Activated naive CD4-positive, alpha-beta T cell treated with anti-CD3 and anti-CD28 coated beads, Interleukin-2, amount 50 U/mL, for 24 hours (primary cell): ENCODE data around the gene CCDC7.
"Not testable (repeated sequence)": the region's sequence is repeated elsewhere in the genome, so short reads cannot be mapped to it uniquely, and the experiment has no call there.

Experiments
- H3K27ac Mint-ChIP-seq: one replicate; pipeline ENCODE4 v1.8.0; 2021; ENCODE audit warnings: mild to moderate bottlenecking, mixed read lengths
- H3K27me3 Mint-ChIP-seq: one replicate; pipeline ENCODE4 v1.8.0; 2021; ENCODE audit warnings: mixed read lengths
- H3K36me3 Mint-ChIP-seq: one replicate; pipeline ENCODE4 v1.8.0; 2021; ENCODE audit warnings: mixed read lengths
- H3K4me1 Mint-ChIP-seq: one replicate; pipeline ENCODE4 v1.8.0; 2021; ENCODE audit warnings: mixed read lengths
- H3K4me3 Mint-ChIP-seq: one replicate; pipeline ENCODE4 v1.8.0; 2021; ENCODE audit warnings: mild to moderate bottlenecking, mixed read lengths
- H3K9me3 Mint-ChIP-seq: one replicate; pipeline ENCODE4 v1.8.0; 2021; ENCODE audit warnings: mixed read lengths

CCDC7 gene

DNA sequence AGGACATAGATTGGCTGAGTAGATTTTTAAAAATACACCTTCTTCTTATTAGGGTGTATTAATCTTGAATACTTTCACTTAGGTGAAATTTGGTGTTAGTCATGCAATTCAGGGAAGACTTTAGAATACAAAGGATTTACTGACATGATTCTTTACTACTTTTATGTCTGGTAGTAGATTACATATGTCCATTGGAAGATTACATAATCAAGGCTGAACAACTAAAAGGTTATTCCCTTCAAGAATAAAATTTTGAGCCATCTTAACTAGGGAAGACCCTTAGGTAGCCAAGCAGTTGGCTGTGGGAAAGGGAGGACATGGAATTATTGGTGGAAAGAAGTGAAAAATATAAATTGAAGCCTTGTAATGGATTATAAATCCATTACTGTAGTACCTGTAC, 347.1 kb downstream of the CCDC7 start:
- H3K4me3 Mint-ChIP-seq = no peak overlapping the region
- H3K9me3 Mint-ChIP-seq = no peaks in the 10 kb centered on the region
- no peaks in the 10 kb centered on the region for H3K27me3 Mint-ChIP-seq
- no peak overlapping the region for H3K27ac Mint-ChIP-seq
- peaks cover 4% of the 10 kb centered on the region for H3K36me3 Mint-ChIP-seq
- no peaks in the 10 kb centered on the region for H3K4me1 Mint-ChIP-seq

DNA sequence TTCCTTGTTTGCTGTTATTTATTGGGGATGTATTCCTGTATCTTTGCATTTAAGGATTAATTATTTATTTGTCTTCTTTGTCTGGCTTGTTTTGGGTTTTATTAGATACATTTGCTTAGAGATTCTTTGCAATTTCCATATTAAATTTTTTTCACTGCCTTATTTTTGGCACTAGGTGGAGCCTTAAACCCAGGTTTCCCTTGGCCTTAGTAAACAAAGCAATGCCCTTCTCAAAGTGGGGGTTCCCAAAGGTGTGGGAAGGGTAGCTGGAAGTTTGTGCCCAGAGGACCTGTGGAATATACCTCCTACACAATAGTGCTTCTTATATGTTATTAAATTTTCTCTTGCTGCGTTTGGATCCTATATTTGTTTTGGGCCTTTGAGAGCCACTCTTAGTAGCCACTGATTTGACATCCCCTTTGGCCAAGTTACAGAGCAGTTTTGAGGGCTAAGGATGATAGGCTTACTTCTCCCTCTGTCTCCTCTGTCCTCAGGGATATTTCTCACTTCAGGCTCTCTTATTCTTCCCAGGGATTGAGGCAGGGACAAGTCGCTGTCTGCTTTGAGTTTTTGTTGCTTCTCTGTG, 349.8 kb downstream of the CCDC7 start:
- H3K27ac Mint-ChIP-seq = no peak overlapping the region
- H3K9me3 Mint-ChIP-seq = no peaks in the 10 kb centered on the region
- H3K27me3 Mint-ChIP-seq = no peaks in the 10 kb centered on the region
- no peaks in the 10 kb centered on the region for H3K4me1 Mint-ChIP-seq
- H3K36me3 Mint-ChIP-seq = no peaks in the 10 kb centered on the region
- H3K4me3 Mint-ChIP-seq = no peak overlapping the region

DNA sequence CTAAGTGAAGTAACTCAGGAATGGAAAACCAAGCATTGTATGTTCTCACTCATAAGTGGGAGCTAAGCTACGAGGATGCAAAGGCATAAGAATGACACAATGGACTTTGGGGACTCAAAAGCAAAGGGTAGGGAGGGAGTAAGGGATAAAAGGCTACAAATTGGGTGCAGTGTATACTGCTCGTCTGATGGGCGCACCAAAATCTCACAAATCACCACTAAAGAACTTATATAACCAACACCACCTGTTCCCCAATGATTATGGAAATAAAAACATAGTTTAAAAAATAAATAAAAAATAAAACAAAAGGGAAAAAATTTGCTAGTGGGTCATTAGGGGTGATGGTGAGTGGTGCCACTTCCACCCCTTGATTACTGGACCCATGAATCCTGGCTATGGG, 351.5 kb downstream of the CCDC7 start:
- not testable (repeated sequence) for H3K9me3 Mint-ChIP-seq, H3K4me1 Mint-ChIP-seq, H3K27ac Mint-ChIP-seq, H3K4me3 Mint-ChIP-seq, H3K36me3 Mint-ChIP-seq, H3K27me3 Mint-ChIP-seq

- Mint-ChIP-seq H3K4me3 (no peak overlapping the region), H3K27me3 (no peaks in the 10 kb centered on the region), H3K4me1 (no peaks in the 10 kb centered on the region), H3K36me3 (peaks cover under 1% of the 10 kb centered on the region), H3K27ac (no peak overlapping the region), H3K9me3 (peaks cover 7% of the 10 kb centered on the region)
Measured at GRCh38 chr10:32846974-32847373, 401.0 kb downstream of the CCDC7 start.

GRCh38 chr10:32851301-32851700, 405.4 kb downstream of the CCDC7 start:
- Mint-ChIP-seq H3K27ac (no peak overlapping the region), H3K36me3 (peaks cover 3% of the 10 kb centered on the region), H3K4me1 (no peaks in the 10 kb centered on the region), H3K4me3 (no peak overlapping the region), H3K9me3 (no peaks in the 10 kb centered on the region), H3K27me3 (no peaks in the 10 kb centered on the region)

- H3K4me3 Mint-ChIP-seq = no peak overlapping the region
- no peak overlapping the region for H3K27ac Mint-ChIP-seq
- H3K9me3 Mint-ChIP-seq = peaks cover 10% of the 10 kb centered on the region
- H3K36me3 Mint-ChIP-seq = peaks cover 5% of the 10 kb centered on the region
- H3K4me1 Mint-ChIP-seq = no peaks in the 10 kb centered on the region
- H3K27me3 Mint-ChIP-seq = no peaks in the 10 kb centered on the region
Measured at GRCh38 chr10:32854435-32854834, 408.5 kb downstream of the CCDC7 start.

DNA sequence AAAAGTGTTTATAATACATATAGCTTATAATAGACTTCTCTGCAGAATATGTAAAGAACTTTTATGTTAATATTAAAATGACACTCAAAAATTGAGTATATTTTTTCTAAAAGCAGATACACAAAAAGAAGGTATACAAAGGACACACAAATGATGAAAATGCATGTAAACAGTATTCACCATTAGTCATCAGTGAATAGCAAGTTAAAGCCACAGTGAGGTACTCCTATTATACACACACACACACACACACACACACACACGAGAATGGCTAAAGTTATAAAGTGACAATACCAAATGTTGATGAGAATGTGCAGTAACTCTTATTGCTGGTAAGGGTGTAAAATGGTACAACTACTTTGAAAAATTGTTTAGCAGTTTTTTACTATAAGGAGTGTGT, 419.2 kb downstream of the CCDC7 start:
- no peaks in the 10 kb centered on the region for H3K9me3 Mint-ChIP-seq
- no peak overlapping the region for H3K4me3 Mint-ChIP-seq
- H3K27me3 Mint-ChIP-seq = no peaks in the 10 kb centered on the region
- no peaks in the 10 kb centered on the region for H3K4me1 Mint-ChIP-seq
- no peaks in the 10 kb centered on the region for H3K36me3 Mint-ChIP-seq
- H3K27ac Mint-ChIP-seq = no peak overlapping the region

GRCh38 chr10:32877915-32878314, 432.0 kb downstream of the CCDC7 start:
- Mint-ChIP-seq H3K27me3 (no peaks in the 10 kb centered on the region), H3K36me3 (peaks cover 7% of the 10 kb centered on the region), H3K4me3 (no peak overlapping the region), H3K4me1 (no peaks in the 10 kb centered on the region), H3K27ac (no peak overlapping the region), H3K9me3 (peaks cover 4% of the 10 kb centered on the region)

- Mint-ChIP-seq H3K36me3 (peaks cover 7% of the 10 kb centered on the region), H3K4me3 (no peak overlapping the region), H3K4me1 (no peaks in the 10 kb centered on the region), H3K9me3 (peaks cover 4% of the 10 kb centered on the region), H3K27me3 (no peaks in the 10 kb centered on the region), H3K27ac (no peak overlapping the region)
Measured at GRCh38 chr10:32878646-32879045, 432.7 kb downstream of the CCDC7 start.

- Mint-ChIP-seq H3K4me3 (no peak overlapping the region), H3K27ac (no peak overlapping the region), H3K9me3 (no peaks in the 10 kb centered on the region), H3K36me3 (peaks cover 1% of the 10 kb centered on the region), H3K4me1 (no peaks in the 10 kb centered on the region), H3K27me3 (no peaks in the 10 kb centered on the region)
Measured at GRCh38 chr10:32882076-32882475, 436.1 kb downstream of the CCDC7 start.

- Mint-ChIP-seq H3K27me3 (no peaks in the 10 kb centered on the region), H3K9me3 (no peaks in the 10 kb centered on the region), H3K36me3 (no peaks in the 10 kb centered on the region), H3K4me3 (no peak overlapping the region), H3K4me1 (peaks cover 7% of the 10 kb centered on the region), H3K27ac (no peak overlapping the region)
Measured at GRCh38 chr10:32887481-32887880, 441.5 kb downstream of the CCDC7 start.

DNA sequence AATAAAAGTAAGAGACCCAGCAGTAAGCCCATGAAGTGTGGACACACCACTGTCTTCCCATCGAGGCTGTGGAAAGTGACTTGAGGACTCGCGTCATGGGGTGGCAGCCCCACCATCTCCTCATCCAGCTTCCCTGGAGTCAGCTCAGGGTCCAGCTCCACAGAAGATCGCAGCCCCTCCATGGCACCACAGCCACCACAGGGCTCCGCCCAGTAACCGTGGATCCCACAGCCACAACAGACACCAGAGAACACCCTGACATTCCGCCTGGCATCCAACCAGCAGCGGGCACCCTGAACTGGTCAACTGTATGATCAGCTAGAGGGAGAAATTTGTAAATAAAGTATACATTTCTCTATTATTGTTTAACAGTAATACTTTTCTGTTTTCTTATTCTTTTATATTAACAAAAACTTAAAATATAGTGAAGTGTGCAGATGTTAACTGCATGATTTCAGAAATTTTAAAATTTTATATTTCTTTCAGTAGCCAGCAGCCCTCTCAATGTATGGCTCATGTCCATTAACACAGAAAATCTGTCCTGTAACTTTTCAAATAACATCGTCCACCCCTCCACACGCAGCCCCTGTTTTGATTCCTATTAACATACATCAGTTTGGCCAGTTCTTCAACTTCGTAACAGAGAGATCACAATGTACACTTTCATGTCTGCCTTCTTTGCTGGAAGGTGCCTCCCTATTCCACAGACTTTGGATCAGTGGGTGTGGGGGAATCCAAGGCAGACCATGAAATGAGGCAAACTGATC, 442.4 kb downstream of the CCDC7 start:
- H3K4me1 Mint-ChIP-seq = peaks cover 7% of the 10 kb centered on the region
- no peaks in the 10 kb centered on the region for H3K36me3 Mint-ChIP-seq
- H3K27me3 Mint-ChIP-seq = no peaks in the 10 kb centered on the region
- no peak overlapping the region for H3K27ac Mint-ChIP-seq
- H3K4me3 Mint-ChIP-seq = no peak overlapping the region
- no peaks in the 10 kb centered on the region for H3K9me3 Mint-ChIP-seq

GRCh38 chr10:32889631-32890212, 443.8 kb downstream of the CCDC7 start:
- Mint-ChIP-seq H3K4me3 (no peak overlapping the region), H3K4me1 (peaks cover 7% of the 10 kb centered on the region), H3K36me3 (no peaks in the 10 kb centered on the region), H3K27me3 (no peaks in the 10 kb centered on the region), H3K27ac (no peak overlapping the region), H3K9me3 (no peaks in the 10 kb centered on the region)

DNA sequence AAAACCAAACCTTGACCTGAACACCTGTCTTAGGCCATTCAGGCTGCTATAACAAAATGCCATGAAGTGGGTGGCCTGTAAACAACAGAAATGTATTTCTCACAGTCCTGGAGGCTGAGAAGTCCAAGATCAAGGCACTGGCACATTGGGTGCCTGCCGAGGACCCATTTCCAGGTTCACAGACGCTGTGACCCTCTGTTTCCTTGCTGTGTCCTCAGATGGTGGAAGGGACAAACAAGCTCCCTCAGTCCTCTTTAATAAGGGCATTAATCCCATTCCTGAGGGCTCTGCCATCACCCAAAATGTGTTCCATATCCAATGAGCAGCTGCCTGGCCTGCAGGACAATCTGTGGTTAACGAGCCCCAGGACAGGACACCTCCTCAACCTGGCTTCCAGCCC, 444.5 kb downstream of the CCDC7 start:
- Mint-ChIP-seq H3K9me3 (no peaks in the 10 kb centered on the region), H3K4me3 (no peak overlapping the region), H3K27ac (no peak overlapping the region), H3K27me3 (no peaks in the 10 kb centered on the region), H3K36me3 (peaks cover 3% of the 10 kb centered on the region), H3K4me1 (peaks cover 7% of the 10 kb centered on the region)

DNA sequence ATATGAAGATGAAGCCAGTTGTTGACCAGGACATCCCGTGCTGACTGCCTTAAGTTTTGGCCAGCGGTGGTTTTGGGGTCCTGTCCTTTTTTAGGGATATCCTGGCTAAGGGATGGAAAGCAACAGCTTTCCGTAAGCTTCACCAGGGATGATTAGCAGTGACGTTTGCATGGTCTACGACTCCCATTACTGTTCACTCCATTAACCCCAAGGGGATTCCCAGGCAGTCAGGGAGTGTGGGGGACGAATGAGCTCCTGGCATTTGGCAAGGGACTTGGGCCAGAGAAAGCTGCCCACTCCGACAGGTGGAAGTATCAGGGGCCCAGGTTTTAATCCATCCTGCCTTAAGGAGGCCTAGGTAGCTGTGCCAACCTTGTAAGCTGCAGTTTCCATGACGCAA, 445.3 kb downstream of the CCDC7 start:
- Mint-ChIP-seq H3K9me3 (no peaks in the 10 kb centered on the region), H3K4me1 (peaks cover 7% of the 10 kb centered on the region), H3K27ac (no peak overlapping the region), H3K4me3 (no peak overlapping the region), H3K27me3 (no peaks in the 10 kb centered on the region), H3K36me3 (peaks cover 4% of the 10 kb centered on the region)

GRCh38 chr10:32893434-32893833, 447.5 kb downstream of the CCDC7 start:
- Mint-ChIP-seq H3K9me3 (no peaks in the 10 kb centered on the region), H3K27ac (no peak overlapping the region), H3K4me1 (peaks cover 7% of the 10 kb centered on the region), H3K4me3 (no peak overlapping the region), H3K36me3 (peaks cover 9% of the 10 kb centered on the region), H3K27me3 (no peaks in the 10 kb centered on the region)
